HG03520 (cell line): Measurements from ENCODE around the gene RACK1.

ENCODE experiments used
- ATAC-seq: cut with Tn5 transposase; IDR thresholded peaks from one replicate; pipeline ENCODE4 v1.9.1; 2021; ENCODE audit warnings: mild to moderate bottlenecking, moderate library complexity; ENCODE audit not compliant: unreplicated experiment

The RACK1 gene

GRCh38 chr5:181259974-181260719 lies 16.4 kb upstream of the RACK1 start:
- no peak for ATAC-seq

GRCh38 chr5:181259283-181259682 lies 15.6 kb upstream of the RACK1 start:
- ATAC-seq, result no peak

DNA sequence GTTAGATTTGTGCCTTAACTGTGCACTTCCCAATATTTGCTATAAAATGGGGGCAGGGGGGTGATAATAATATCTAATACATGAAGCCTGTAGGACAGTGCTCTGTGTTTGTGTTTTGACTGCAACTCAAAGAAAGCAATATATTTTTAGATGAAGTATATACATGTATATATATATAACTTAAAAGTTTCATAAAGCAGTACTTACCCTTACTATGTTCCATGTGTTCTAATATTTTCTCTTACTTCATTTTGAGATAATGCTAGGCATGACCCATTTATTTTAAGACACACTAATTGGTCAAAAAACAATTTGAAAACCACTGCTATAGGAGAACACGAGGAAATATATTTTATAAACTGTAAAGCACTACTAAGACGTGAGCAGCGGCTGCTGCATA lies 14.9 kb upstream of the RACK1 start:
- no peak for ATAC-seq

DNA sequence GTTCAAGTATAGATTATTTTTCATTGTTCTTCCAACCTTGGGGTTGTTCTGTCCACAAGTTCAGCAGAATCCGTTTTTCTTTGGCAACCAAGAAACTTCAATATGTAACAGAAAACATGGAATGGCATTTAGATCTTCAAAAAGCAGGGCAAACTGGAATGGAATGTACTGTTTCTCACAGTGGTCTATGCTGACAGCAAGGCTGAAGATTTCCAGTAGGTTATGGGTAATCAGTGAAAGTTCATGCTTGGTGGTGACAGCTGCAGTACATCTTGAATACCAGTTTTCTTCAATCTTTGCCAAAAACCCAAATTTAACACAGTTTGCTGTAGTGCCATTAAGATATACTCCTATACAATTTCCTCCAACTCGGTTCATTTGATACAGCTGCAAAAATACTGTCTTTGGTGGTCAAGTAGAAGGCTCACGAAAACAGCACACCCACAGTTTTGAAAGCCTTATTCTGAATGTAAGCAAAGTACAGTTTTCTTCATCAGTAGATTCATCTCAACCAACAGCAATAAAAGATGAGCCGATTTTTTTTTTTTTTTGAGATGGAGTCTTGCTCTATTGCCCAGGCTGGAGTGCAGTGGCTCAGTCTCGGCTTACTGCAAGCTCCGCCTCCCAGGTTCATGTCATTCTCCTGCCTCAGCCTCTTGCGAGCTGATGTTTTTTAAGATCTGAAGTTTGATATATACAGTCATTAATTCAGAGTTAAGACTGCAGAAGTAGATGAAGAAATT lies 12.3 kb upstream of the RACK1 start:
- ATAC-seq, result no peak

DNA sequence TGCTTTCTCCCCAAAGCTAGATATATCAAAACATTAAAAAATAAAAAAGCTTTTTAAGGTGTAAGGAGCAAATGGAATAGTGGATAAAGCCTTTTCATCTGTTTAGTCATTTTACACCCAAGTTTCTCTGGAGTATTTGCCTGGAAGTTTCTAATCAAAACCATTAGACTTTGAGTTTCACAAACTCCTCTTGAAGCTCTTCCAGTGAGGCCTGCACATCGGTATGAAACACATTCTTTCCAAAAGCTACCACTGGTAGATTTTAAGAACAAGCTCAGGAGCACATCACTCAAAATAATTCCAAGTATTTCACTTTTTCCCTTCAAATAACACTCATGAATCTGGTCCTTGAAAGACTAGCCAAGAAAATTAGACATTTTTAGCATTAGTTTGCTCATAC lies 11.6 kb upstream of the RACK1 start:
- no peak for ATAC-seq

DNA sequence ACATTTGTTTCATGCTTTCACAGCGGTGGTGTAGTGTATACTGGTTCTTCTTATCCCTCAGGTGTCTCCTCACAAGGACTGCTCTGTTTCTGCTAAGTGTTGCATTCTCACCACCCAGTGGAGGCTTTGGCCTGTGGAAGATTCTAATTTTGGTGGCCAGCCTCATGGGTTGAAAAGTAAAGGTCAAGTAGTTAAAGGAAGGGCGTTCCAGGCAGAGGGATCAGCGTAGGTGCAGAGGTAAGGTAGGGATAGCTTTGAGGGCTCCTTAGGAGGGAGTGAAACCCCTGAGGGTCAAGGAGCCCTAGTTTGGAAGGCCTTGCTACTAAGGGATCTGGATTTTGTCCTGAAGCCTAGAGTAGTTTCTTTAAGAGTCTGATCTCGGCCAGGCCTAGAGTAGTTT lies 4.6 kb upstream of the RACK1 start:
- ATAC-seq, result no peak

DNA sequence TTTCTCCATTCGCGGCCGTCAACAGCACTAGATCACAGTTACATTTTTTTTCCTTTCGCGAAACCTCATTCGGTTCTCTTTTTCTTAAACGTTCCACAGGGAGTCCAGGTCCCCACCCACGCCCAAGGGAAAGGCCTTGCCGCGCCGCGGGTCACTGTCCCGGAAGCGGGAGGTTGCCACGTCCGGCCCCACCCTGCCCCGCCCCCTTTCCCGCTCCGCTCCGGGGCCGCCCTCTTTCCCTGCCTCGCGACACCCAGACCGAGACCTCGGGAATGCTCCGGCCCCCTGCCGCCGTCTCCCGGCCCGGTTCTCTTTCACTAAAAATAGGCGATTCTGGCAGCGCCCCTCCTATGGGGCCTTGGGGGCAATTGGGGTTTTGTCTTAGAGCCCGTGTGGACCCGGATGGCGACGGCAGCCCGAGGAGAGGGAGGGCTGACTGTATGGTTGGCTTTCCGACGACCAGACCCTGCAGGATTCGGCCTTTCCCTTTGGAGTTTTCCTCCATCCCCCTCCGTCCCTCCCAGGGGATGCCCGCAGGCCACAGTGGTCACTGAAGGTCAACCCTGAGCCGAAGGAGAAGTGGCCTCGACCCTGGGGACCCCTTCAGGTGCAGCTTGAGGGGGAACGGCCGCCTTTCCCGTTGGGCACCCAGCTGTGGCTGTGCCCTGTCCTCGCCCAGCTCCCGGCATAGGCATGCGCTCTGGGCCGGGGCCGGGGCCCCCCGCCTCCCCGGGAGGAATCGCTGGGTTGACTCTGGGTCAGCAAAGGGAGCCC lies 2.8 kb upstream of the RACK1 start:
- ATAC-seq, result peak; percentile 34

GRCh38 chr5:181245427-181246275 lies 1.9 kb upstream of the RACK1 start:
- no peak for ATAC-seq

GRCh38 chr5:181243018-181243563 lies 615 bp downstream of the RACK1 start:
- ATAC-seq, result no peak

- ATAC-seq, result no peak
Measured at GRCh38 chr5:181242031-181242451, 1.7 kb downstream of the RACK1 start.

DNA sequence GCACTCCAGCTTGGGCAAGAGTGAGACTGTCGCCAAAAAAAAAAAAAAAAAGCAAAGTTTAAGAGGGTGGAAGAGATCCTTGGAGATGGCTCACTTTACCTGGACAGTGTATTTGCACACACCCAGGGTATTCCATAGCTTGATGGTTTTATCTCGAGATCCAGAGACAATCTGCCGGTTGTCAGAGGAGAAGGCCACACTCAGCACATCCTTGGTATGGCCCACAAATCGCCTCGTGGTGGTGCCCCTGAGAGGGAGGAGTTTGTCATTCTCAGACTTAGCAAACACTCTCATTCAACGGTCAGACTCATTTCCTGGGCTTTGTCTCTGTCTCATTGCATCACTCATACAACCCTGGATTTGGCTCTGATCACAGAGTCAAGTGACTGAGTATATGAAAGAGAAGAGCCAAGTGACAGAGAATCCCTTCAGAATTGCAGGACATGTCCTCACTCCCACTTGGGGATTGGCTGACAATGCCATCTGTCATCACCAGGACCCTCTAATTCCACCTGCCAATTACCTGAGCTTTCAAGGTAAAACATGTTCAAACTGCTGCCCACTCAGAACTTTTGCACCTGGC lies 2.2 kb downstream of the RACK1 start:
- ATAC-seq, result no peak

- no peak for ATAC-seq
Measured at GRCh38 chr5:181239062-181239663, 4.5 kb downstream of the RACK1 start.

- no peak for ATAC-seq
Measured at GRCh38 chr5:181237729-181238385, 5.8 kb downstream of the RACK1 start.

GRCh38 chr5:181236954-181237641 lies 6.6 kb downstream of the RACK1 start:
- no peak for ATAC-seq

DNA sequence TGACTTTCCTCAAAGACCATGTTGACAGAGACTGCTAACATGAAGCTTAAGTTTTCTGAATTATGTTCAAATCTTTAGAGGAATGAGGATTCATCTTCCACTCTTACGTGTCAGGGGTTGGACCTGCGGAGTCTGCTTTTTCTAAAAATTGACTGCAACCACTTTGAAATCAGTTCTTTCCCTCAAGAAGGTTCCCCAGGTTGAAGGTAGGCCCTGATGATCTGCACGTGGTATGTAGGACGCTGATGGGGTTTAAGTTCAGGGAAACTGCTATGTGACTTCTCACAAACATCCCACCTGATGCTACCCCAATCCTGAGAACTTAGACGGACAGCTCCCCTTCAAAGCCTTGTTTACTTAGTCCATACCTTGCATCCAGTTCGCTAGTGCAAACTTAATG lies 7.2 kb downstream of the RACK1 start:
- no peak for ATAC-seq

DNA sequence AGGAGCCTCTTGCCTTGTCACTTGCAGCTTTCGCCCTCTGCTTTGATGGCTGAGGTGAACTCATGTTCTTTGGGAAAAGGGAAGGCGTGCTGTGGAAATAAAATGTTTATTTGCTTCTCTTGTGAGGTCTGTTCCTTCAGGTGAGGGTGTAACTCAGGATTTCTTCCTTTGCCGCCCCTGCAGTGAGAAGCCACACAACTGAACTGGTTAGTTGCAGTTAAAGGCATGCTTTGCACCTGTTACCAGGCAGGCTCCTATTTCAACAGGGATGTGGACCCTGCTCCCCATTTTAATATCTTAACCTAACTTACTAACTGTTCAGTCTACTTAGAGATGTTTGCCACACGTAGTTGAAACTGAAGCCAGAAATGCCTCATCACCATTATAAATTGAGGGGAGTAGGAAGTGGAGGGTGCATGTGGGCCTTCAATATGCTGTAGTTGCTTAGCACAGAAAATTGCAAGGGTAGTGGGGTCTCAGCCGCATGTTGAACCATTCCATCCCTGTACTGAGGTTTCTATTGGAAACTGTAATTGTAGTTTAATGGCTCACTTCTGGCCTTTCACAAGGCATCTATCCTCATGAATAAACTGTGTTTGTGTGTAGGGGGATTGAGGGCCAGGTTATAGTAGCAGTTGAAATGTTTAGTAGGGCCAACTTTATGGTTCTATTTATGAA lies 7.9 kb downstream of the RACK1 start:
- ATAC-seq, result no peak

GRCh38 chr5:181235323-181235688 lies 8.4 kb downstream of the RACK1 start:
- no peak for ATAC-seq
